HL-60/S4 treated with retinoic acid at 250 ng/mL for 4 days and 3 days (cell line): ENCODE results near the gene GNB4.

Experiments used
- in situ Hi-C: fragments of 300-500 bp; cut with MboI; formaldehyde crosslinking; loops from 2 replicates; pipeline ENCODE4 v1.7.0; 2022; ENCODE audit warnings: low sequenced_read_pairs

Gene GNB4

DNA sequence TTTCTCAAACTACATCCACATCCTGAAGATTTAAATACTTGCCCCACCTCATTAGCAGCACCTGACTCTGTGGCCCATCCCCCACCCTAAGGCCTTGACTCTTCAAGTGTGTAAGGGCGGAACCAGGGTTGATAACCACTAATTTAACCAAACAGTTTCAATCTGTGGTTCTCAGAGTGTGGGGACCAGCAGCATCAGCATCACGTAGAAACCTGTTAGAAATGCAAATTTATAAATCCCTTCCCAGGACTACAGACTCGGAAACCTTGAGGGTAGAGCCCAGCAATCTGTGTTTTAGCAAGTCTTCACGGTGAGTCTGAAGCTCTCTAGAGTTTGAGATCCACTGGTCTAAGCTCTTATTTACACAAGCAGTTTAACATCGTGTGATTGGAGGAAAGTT, 12.4 kb downstream of the GNB4 start:
- in situ Hi-C loops: no loop called here

DNA sequence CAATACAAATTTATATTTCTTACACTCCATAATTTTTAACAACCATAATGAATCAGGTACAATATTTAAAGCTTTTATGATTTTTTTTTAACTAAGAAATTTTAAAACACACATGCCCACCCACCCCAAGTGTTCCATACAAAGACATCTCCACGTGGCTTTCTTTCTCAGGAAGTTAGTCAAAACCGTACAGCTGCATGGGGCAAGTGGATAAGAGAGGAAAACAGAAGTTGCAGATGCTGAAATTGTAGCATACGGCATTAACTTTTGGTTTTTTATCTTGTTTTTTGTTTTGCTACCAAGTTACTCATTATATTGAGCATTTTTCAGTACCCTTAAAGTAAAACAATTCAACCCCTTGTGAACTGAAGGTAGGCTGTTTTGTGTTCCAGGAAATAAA, 14.8 kb downstream of the GNB4 start:
- in situ Hi-C loops: no loop called here

- in situ Hi-C loops: no loop called here
These were observed 18.8 kb downstream of the GNB4 start for GRCh38 chr3:179432451-179432850.

GRCh38 chr3:179432021-179432420, 19.2 kb downstream of the GNB4 start:
- in situ Hi-C loops: no loop called here

- in situ Hi-C loops: no loop called here
These were observed 20.9 kb downstream of the GNB4 start for GRCh38 chr3:179430277-179430870.

GRCh38 chr3:179428876-179429548, 22.3 kb downstream of the GNB4 start:
- in situ Hi-C loops: no loop called here

DNA sequence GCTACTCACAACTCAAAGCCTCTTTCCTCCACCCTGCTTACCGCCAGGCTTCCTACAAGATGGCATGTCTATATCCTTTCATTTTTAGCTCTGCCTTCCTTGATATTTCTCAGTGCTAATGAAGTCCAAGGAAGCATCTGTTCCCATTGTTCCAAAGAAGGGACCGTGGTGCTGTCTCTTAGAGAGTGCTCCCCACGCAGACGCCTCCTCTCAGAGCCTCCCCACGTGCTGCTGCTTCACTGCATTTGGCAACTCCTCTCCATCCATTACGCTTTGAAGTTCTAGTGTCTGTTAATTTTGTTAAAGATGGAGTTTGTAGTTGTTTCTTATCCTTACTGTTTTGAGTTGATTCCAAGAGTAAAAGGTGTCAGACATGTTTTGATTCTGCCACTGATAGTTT, 26.2 kb downstream of the GNB4 start:
- in situ Hi-C loops: no loop called here

- in situ Hi-C loops: no loop called here
These were observed 29.8 kb downstream of the GNB4 start for GRCh38 chr3:179421500-179421899.

DNA sequence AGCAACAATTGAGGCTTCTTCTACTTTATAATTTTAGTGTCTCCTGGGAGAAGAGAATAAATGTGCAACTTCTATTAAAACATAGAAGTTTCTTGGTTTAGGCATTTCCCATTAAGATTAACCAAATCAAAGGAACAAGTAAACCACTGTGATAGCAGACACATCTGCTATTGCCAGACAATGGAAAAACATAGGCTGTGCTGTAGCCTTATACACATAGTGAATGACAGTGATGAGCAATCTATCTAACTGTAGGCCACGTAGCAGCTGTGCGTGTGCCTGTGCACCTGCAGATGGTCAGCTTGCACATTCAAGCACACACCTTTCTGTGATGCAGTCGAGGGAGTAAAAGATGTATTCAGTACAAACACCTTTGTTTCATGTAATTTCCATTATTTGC, 32.7 kb downstream of the GNB4 start:
- in situ Hi-C loops: no loop called here

DNA sequence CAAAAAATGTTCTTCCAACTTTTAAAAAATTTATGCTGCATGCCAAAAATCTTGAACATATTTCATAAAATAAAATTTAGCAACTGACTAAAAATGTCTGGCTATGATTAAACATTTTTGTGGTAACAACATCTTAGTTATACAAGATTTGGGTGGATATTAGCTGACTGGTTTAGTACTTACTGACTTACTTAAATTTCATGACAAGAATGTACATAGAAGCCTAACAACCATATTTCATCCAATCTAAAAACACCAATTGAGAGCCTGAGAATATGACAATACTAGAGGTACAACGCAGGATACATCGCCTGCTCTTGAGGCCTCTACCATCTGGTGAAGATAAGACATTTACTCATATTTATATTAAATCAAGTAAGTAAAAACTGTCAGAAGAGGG, 34.6 kb downstream of the GNB4 start:
- in situ Hi-C loops: no loop called here

GRCh38 chr3:179415377-179415776, 35.9 kb downstream of the GNB4 start:
- in situ Hi-C loops: no loop called here

GRCh38 chr3:179414804-179415203, 36.5 kb downstream of the GNB4 start:
- in situ Hi-C loops: no loop called here

- in situ Hi-C loops: no loop called here
These were observed 40.3 kb downstream of the GNB4 start for GRCh38 chr3:179410999-179411398.

DNA sequence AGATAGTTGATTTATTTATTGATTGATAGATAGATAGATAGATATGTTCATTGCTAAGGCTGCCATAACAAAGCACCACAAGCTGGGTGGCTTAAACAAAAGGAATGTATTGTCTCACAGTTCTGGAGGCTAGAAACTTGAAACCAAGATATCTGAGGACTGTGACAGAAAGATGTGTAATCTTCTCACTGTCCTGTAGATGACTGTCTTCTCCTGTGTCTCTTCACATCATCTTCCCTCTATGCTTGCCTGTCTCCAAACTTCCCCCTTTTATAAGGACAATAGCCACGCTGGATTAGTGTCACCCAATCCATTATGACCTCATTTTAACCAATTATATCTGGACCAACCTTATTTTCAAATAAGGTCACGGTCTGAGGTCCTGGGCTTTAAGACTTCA, 40.9 kb downstream of the GNB4 start:
- in situ Hi-C loops: no loop called here

DNA sequence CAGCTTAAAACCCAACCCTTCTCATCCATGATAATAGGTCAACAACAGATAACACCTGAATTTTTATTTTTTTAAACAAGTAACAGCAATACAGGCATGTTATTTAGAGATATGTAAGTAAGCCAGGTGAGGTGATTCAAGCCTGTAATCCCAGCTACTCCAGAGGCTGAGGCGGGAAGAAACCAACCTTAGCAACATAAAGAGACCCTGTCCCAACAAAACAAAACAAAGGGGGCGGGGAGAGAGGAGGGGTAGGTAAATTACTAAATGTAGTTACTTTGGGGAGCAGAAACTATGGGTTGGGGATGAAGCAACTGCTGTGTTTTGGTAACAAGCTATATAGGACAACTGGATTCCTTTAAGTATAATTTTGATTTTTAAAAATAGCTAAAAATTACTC, 47.0 kb downstream of the GNB4 start:
- in situ Hi-C loops: no loop called here

DNA sequence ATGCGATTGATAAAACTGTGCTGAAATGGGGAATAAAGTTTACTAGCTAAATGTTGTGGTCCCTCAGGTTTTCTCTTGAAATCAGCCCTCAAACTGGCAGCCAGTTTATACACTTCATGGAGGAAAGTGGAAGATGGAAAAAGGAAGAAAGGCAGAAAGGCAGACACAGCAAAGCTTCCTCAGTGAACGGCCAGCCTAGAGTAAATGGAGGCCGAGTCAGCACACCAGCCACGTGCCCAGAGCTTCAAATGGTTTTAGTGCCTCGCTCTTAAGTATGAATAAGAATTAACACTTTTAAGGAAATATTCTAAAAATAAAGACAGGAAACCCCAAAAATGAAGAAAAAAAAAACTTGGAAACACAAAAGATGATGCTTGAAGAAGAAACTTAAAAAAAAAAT, 48.3 kb downstream of the GNB4 start:
- in situ Hi-C loops: no loop called here

- in situ Hi-C loops: no loop called here
These were observed 49.7 kb downstream of the GNB4 start for GRCh38 chr3:179401561-179401960.

GRCh38 chr3:179398574-179399231, 52.6 kb downstream of the GNB4 start:
- in situ Hi-C loops: no loop called here

GRCh38 chr3:179391906-179392305, 59.4 kb downstream of the GNB4 start:
- in situ Hi-C loops: no loop called here

DNA sequence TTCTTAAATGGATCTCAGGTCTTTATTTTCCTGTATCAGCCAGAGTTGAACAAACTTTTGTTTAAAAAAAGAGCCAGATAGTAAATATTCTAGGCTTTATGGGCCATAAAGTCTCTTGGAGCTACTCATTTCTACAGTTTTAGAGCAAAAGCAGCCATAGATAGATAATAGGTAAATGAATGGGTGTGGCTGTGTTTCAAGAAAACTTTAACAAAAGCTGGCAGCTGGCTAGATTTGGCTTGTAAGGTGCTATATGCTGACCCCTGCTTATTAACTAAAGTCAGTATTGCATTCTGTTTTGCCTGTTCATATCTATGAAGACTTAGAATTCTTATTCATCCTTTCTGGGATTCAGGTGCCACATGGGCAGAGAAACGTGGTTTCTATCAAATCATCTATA, 74.8 kb downstream of the GNB4 start:
- in situ Hi-C loops: no loop called here

GRCh38 chr3:179375091-179375999, 75.9 kb downstream of the GNB4 start:
- in situ Hi-C loops: no loop called here
